ENCODE measurements around the gene ENTREP3.
"Not testable (repeated sequence)": the region's sequence is repeated elsewhere in the genome, so short reads cannot be mapped to it uniquely, and the experiment has no call there.

Gene ENTREP3

GRCh38 chr1:155226188-155226909, 28.9 kb downstream of the ENTREP3 start:
- in situ Hi-C loops (cut with MboI; ENCODE audit: low sequenced_read_pairs): no loop called here

- in situ Hi-C loops (cut with MboI; ENCODE audit: low sequenced_read_pairs): not testable (repeated sequence)
These were observed 29.9 kb downstream of the ENTREP3 start for GRCh38 chr1:155225404-155225759.

GRCh38 chr1:155223047-155223446, 32.2 kb downstream of the ENTREP3 start:
- in situ Hi-C loops (cut with MboI; ENCODE audit: low sequenced_read_pairs): no loop called here

- in situ Hi-C loops (cut with MboI; ENCODE audit: low sequenced_read_pairs): not testable (repeated sequence)
These were observed 34.9 kb downstream of the ENTREP3 start for GRCh38 chr1:155220211-155220965.

GRCh38 chr1:155219592-155220031, 35.7 kb downstream of the ENTREP3 start:
- in situ Hi-C loops (cut with MboI; ENCODE audit: low sequenced_read_pairs): no loop called here

- in situ Hi-C loops (cut with MboI; ENCODE audit: low sequenced_read_pairs): no loop called here
These were observed 36.3 kb downstream of the ENTREP3 start for GRCh38 chr1:155218854-155219591.

- in situ Hi-C loops (cut with MboI; ENCODE audit: low sequenced_read_pairs): not testable (repeated sequence)
These were observed 40.6 kb downstream of the ENTREP3 start for GRCh38 chr1:155214702-155215101.

GRCh38 chr1:155212051-155212440, 43.2 kb downstream of the ENTREP3 start:
- in situ Hi-C loops (cut with MboI; ENCODE audit: low sequenced_read_pairs): not testable (repeated sequence)

- in situ Hi-C loops (cut with MboI; ENCODE audit: low sequenced_read_pairs): not testable (repeated sequence)
These were observed 43.8 kb downstream of the ENTREP3 start for GRCh38 chr1:155211381-155212050.

- in situ Hi-C loops (cut with MboI; ENCODE audit: low sequenced_read_pairs): no loop called here
These were observed 44.8 kb downstream of the ENTREP3 start for GRCh38 chr1:155210314-155211104.

GRCh38 chr1:155209312-155209721, 46.0 kb downstream of the ENTREP3 start:
- in situ Hi-C loops (cut with MboI; ENCODE audit: low sequenced_read_pairs): no loop called here

GRCh38 chr1:155208541-155209311, 46.6 kb downstream of the ENTREP3 start, which contains the start of gene MTX1:
Gene MTX1 (plus strand): TSS chr1:155208695. CDS start chr1:155208805, 110 bp downstream.
- in situ Hi-C loops (cut with MboI; ENCODE audit: low sequenced_read_pairs): no loop called here

- in situ Hi-C loops (cut with MboI; ENCODE audit: low sequenced_read_pairs): no loop called here
These were observed 47.3 kb downstream of the ENTREP3 start, which contains the start of gene THBS3 for GRCh38 chr1:155207806-155208540. Gene THBS3 (minus strand): TSS chr1:155207897. CDS start chr1:155207876, 21 bp downstream.

- in situ Hi-C loops (cut with MboI; ENCODE audit: low sequenced_read_pairs): no loop called here
These were observed 48.1 kb downstream of the ENTREP3 start for GRCh38 chr1:155206891-155207805.

- in situ Hi-C loops (cut with MboI; ENCODE audit: low sequenced_read_pairs): no loop called here
These were observed 49.2 kb downstream of the ENTREP3 start for GRCh38 chr1:155205969-155206593.

- in situ Hi-C loops (cut with MboI; ENCODE audit: low sequenced_read_pairs): no loop called here
These were observed 50.2 kb downstream of the ENTREP3 start for GRCh38 chr1:155205035-155205434.

All from HL-60/S4 treated with phorbol 12-myristate 13-acetate at 8.2 ng/mL for 4 days and 3 days (cell line).